ENCODE data around the gene MALT1. TPM values are rescaled to one million over a fixed set of nuclear protein-coding genes. Genes with fewer than 3 reads are reported as not detected.
"Not testable (repeated sequence)": the region's sequence is repeated elsewhere in the genome, so short reads cannot be mapped to it uniquely, and the experiment has no call there.

Gene MALT1
- total RNA-seq, 4 donors from 2014 or later: 25.7 to 34.7 (median 28.3) TPM

DNA sequence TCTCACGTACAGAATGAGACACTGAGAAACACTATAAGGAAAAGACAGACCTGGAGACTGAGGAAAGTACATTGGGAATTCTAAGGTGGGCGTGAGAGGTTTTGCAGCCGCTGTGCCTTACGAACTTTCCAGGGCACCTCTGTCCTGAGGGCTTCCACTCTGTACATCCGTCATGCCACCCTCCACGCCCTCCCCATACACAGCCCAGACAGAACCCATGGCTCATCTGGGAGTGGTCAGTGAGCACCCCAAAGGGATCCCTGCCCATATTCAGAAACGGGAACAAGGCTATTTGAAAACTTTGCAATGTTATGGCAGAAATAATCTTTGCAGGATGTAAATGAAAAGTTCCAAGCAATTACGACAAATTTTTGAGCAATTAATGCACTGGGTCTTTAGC is 98.1 kb downstream of the MALT1 start:
- DNase-seq: peak in 1 of 3 donors; percentile 26
- Histone ChIP-seq H3K4me1 (peaks cover 0 to 7% (median 3%) of the 10 kb centered on the region in 4 donors), H3K9me3 (no peaks in the 10 kb centered on the region), H3K27me3 (no peaks in the 10 kb centered on the region), H3K4me3 (no peak overlapping the region), H3K27ac (no peak overlapping the region), H3K36me3 (no peaks in the 10 kb centered on the region)
- TF ChIP-seq POLR2A (IDR thresholded peaks at IDR 0.05): no peak
- no peak for TF ChIP-seq CTCF (IDR thresholded peaks at IDR 0.05)

DNA sequence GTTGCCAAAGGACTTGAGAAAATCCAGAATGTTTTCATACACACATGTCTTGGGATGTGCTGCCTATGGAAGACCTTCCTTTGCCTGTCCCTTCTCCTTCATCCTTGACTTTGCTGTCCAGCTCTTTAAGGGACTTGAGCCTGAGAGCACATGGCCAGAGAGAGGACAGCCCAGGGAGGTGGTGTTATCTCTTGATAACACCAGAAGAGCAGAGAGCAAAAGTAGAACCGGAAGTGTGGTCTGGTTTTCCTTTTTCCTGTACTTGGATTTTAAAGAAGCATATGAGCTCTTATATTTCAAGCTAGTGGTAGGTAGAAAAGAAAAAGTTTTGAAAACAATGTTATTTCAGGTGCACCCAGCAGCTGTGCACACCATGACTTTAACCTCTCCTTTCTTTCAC is 99.3 kb downstream of the MALT1 start:
- DNase-seq: peak in 1 of 3 donors; percentile 22
- Histone ChIP-seq H3K27me3 (no peaks in the 10 kb centered on the region), H3K4me3 (no peak overlapping the region), H3K9me3 (no peaks in the 10 kb centered on the region), H3K27ac (no peak overlapping the region), H3K4me1 (peaks cover 0 to 7% (median 3%) of the 10 kb centered on the region in 4 donors), H3K36me3 (no peaks in the 10 kb centered on the region)
- no peak for TF ChIP-seq POLR2A (IDR thresholded peaks at IDR 0.05)
- no peak for TF ChIP-seq CTCF (IDR thresholded peaks at IDR 0.05)

DNA sequence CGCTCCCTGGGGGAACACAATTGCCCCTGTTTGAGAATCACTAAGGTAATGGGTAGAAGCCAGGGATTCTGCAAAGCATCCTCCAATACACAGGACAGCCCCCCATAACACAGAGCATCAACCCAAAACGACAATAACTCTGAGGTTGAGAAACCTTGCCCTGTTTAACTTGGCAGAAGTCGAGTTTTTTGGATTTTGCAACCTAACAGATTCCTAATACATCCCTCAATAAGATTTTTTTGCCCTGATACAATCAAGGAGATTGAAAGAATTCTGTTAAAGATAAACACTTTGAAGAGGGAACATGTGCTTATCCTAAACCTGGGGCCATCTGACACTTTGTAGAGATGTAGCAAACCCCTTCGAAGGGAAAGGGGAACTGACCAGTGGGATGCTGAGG is 100.9 kb downstream of the MALT1 start:
- no peaks in the 10 kb centered on the region for H3K9me3 ChIP-seq
- H3K27me3 ChIP-seq: no peaks in the 10 kb centered on the region
- no peaks in the 10 kb centered on the region for H3K36me3 ChIP-seq
- H3K4me3 ChIP-seq: no peak overlapping the region
- TF ChIP-seq POLR2A (IDR thresholded peaks at IDR 0.05) (no peak), CTCF (IDR thresholded peaks at IDR 0.05) (no peak)
- H3K27ac ChIP-seq: no peak overlapping the region
- peaks cover 0 to 7% (median 3%) of the 10 kb centered on the region in 4 donors for H3K4me1 ChIP-seq
- no peak for DNase-seq

- Histone ChIP-seq H3K36me3 (no peaks in the 10 kb centered on the region), H3K27ac (no peak overlapping the region), H3K27me3 (no peaks in the 10 kb centered on the region), H3K9me3 (no peaks in the 10 kb centered on the region), H3K4me3 (no peak overlapping the region), H3K4me1 (peaks cover 0 to 5% (median 0%) of the 10 kb centered on the region in 4 donors)
- TF ChIP-seq POLR2A (IDR thresholded peaks at IDR 0.05): no peak
- no peak for TF ChIP-seq CTCF (IDR thresholded peaks at IDR 0.05)
- no peak for DNase-seq
Measured at GRCh38 chr18:58776084-58776483, 104.8 kb downstream of the MALT1 start.

- not testable (repeated sequence) for H3K36me3 ChIP-seq, H3K4me1 ChIP-seq, DNase-seq, H3K4me3 ChIP-seq, H3K27ac ChIP-seq, H3K27me3 ChIP-seq, H3K9me3 ChIP-seq
Measured at GRCh38 chr18:58776541-58776940, 105.3 kb downstream of the MALT1 start.

DNA sequence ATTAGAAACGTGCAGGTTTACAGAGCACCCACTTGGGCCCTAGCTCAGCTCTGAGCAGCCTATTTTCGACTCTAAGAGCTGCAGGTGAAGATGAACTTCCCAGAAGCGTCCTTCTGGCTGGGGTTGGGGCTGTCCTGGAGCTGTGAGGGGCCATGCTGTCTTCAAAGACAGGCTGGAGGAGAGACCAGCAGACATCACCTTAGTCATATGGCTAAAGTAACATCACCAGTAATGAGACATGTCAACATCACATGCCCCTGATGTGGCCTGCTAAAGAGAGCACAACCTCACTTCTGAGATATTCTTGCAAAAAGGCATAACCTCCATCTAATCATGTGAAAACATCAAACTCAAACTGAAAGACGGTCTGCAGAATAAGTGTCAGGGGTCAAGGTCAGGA is 106.2 kb downstream of the MALT1 start:
- Histone ChIP-seq H3K4me1 (peaks cover 0 to 5% (median 0%) of the 10 kb centered on the region in 4 donors), H3K9me3 (no peaks in the 10 kb centered on the region), H3K27me3 (no peaks in the 10 kb centered on the region), H3K4me3 (no peak overlapping the region), H3K36me3 (no peaks in the 10 kb centered on the region), H3K27ac (no peak overlapping the region)
- TF ChIP-seq CTCF (IDR thresholded peaks at IDR 0.05): no peak
- no peak for DNase-seq
